Breast epithelium (tissue), 3 donors: ENCODE measurements around the gene CD72.
"Not testable (repeated sequence)": the region's sequence is repeated elsewhere in the genome, so short reads cannot be mapped to it uniquely, and the experiment has no call there.

Source experiments
- CTCF ChIP-seq, 3 donors: fragments of 450-650 bp; IDR thresholded peaks; one replicate each; pipeline ENCODE4 v1.5.1; 2016 to 2017; ENCODE audit warnings: antibody characterized with exemption in 3 of 3, mild to moderate bottlenecking in 3 of 3, moderate library complexity in 3 of 3
- POLR2A ChIP-seq: fragments of 450-650 bp; IDR thresholded peaks from one replicate; pipeline ENCODE4 v1.6.1; 2016; ENCODE audit warnings: antibody characterized with exemption, mild to moderate bottlenecking, moderate library complexity
- POLR2AphosphoS5 ChIP-seq, 3 donors: sonication (generic); formaldehyde crosslinking; IDR thresholded peaks; one replicate each; pipeline ENCODE4 v1.6.1; 2017; ENCODE audit warnings: antibody characterized with exemption in 3 of 3

- TF ChIP-seq CTCF (IDR thresholded peaks at IDR 0.05); POLR2A; POLR2AphosphoS5 (IDR thresholded peaks at IDR 0.05): not testable (repeated sequence)
These were observed 33.5 kb downstream of the CD72 start for GRCh38 chr9:35584681-35585080.
